Activated naive CD4-positive, alpha-beta T cell treated with anti-CD3 and anti-CD28 coated beads for 36 hours (primary cell): ENCODE data around the gene IGF1R. TPM values are rescaled to one million over a fixed set of nuclear protein-coding genes. Genes with fewer than 3 reads are reported as not detected.
A peak's percentile ranks its signal among the peaks of the same experiment; 100 is the strongest.

ENCODE experiments used
- CTCF ChIA-PET: fragments of 350-600 bp; sonication (Branson Sonifier 250); formaldehyde crosslinking; loops from one replicate; lab custom pipeline; 2021; ENCODE audit warnings: antibody characterized with exemption; lab: Charles Lee
- DNase-seq: peaks from one replicate; pipeline ENCODE4 v3.0.0-alpha.2; 2020
- H3K27ac Mint-ChIP-seq: one replicate; pipeline ENCODE4 v1.8.0; 2021; ENCODE audit warnings: mild to moderate bottlenecking, mixed read lengths
- H3K27me3 Mint-ChIP-seq: one replicate; pipeline ENCODE4 v1.8.0; 2021; ENCODE audit warnings: low read depth, mixed read lengths
- H3K36me3 Mint-ChIP-seq: one replicate; pipeline ENCODE4 v1.8.0; 2021; ENCODE audit warnings: low read depth, mixed read lengths
- H3K4me1 Mint-ChIP-seq: one replicate; pipeline ENCODE4 v1.8.0; 2021; ENCODE audit warnings: low read depth, mixed read lengths
- H3K4me3 Mint-ChIP-seq: one replicate; pipeline ENCODE4 v1.8.0; 2021; ENCODE audit warnings: mild to moderate bottlenecking, moderate library complexity, mixed read lengths
- H3K9me3 Mint-ChIP-seq: one replicate; pipeline ENCODE4 v1.8.0; 2021; ENCODE audit warnings: mixed read lengths
- intact Hi-C: fragments of 100-400 bp; cut with micrococcal nuclease; formaldehyde crosslinking; loops from one replicate; pipeline ENCODE4 v1.15.1; 2023
- total RNA-seq, 2 experiments: library from RNA; stranded (reverse); gene quantifications; one replicate each; pipeline ENCODE4 v1.2.3, GENCODE V29; 2021

Gene IGF1R
- total RNA-seq, 2 experiments from 2014 or later = 25.6 to 26.6 TPM

GRCh38 chr15:98700519-98700918 is 52.2 kb downstream of the IGF1R start:
- peak; percentile 24 for DNase-seq
- Mint-ChIP-seq H3K4me3 (no peak overlapping the region), H3K27ac (no peak overlapping the region), H3K36me3 (no peaks in the 10 kb centered on the region), H3K4me1 (peaks cover 62% of the 10 kb centered on the region), H3K9me3 (no peaks in the 10 kb centered on the region), H3K27me3 (no peaks in the 10 kb centered on the region)
- intact Hi-C loops = no loop called here
- CTCF ChIA-PET = no interaction called here

- Mint-ChIP-seq H3K4me3 (no peak overlapping the region), H3K4me1 (peaks cover 48% of the 10 kb centered on the region), H3K9me3 (no peaks in the 10 kb centered on the region), H3K27me3 (no peaks in the 10 kb centered on the region), H3K27ac (no peak overlapping the region), H3K36me3 (peaks cover 8% of the 10 kb centered on the region)
- CTCF ChIA-PET = interaction anchor here (1.2 kb wide), 1 partner anchor 9 kb away, joined by 3 read pairs; no protein-coding TSS in a partner anchor
- DNase-seq = no peak
- intact Hi-C loops = no loop called here
Measured at GRCh38 chr15:98703126-98703685, 54.9 kb downstream of the IGF1R start.

- CTCF ChIA-PET = interaction anchor here (1.6 kb wide), 1 partner anchor 45 kb away, joined by 5 read pairs; no protein-coding TSS in a partner anchor
- H3K27me3 Mint-ChIP-seq = no peaks in the 10 kb centered on the region
- no peak for DNase-seq
- H3K4me3 Mint-ChIP-seq = no peak overlapping the region
- peaks cover 39% of the 10 kb centered on the region for H3K4me1 Mint-ChIP-seq
- H3K36me3 Mint-ChIP-seq = peaks cover 16% of the 10 kb centered on the region
- H3K27ac Mint-ChIP-seq = no peak overlapping the region
- H3K9me3 Mint-ChIP-seq = no peaks in the 10 kb centered on the region
- intact Hi-C loops = no loop called here
Measured at GRCh38 chr15:98705070-98705469, 56.7 kb downstream of the IGF1R start.

- no peaks in the 10 kb centered on the region for H3K27me3 Mint-ChIP-seq
- peaks cover 30% of the 10 kb centered on the region for H3K4me1 Mint-ChIP-seq
- intact Hi-C loops = no loop called here
- CTCF ChIA-PET = interaction anchor here (0.6 kb wide), 1 partner anchor 602 kb away, joined by 4 read pairs; no protein-coding TSS in a partner anchor
- no peak overlapping the region for H3K27ac Mint-ChIP-seq
- peaks cover 5% of the 10 kb centered on the region for H3K9me3 Mint-ChIP-seq
- peaks cover 23% of the 10 kb centered on the region for H3K36me3 Mint-ChIP-seq
- no peak for DNase-seq
- no peak overlapping the region for H3K4me3 Mint-ChIP-seq
Measured at GRCh38 chr15:98706387-98706786, 58.0 kb downstream of the IGF1R start.

DNA sequence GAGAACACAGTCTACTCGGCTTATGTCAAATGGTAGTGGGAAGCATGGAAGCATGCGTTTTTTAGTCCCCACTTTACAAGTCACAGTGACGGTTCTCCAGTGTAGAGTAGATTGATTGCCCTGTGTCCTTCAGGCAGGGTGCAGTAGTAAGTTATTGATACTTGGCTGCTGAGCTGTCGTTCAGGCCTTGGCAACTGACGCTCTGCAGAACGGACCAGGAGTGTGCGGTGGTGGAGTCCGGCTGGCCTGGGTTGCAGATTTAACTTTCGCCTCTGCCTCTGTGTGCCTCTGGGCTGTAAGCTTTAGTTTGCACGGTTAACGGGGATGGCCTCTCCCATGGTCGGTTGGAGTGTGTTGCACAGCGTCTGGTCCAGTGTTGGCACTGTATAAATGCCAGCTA is 58.6 kb downstream of the IGF1R start:
- Mint-ChIP-seq H3K27ac (no peak overlapping the region), H3K4me3 (no peak overlapping the region), H3K4me1 (peaks cover 31% of the 10 kb centered on the region), H3K9me3 (peaks cover 8% of the 10 kb centered on the region), H3K36me3 (peaks cover 29% of the 10 kb centered on the region), H3K27me3 (no peaks in the 10 kb centered on the region)
- DNase-seq = no peak
- CTCF ChIA-PET = no interaction called here
- intact Hi-C loops = no loop called here

DNA sequence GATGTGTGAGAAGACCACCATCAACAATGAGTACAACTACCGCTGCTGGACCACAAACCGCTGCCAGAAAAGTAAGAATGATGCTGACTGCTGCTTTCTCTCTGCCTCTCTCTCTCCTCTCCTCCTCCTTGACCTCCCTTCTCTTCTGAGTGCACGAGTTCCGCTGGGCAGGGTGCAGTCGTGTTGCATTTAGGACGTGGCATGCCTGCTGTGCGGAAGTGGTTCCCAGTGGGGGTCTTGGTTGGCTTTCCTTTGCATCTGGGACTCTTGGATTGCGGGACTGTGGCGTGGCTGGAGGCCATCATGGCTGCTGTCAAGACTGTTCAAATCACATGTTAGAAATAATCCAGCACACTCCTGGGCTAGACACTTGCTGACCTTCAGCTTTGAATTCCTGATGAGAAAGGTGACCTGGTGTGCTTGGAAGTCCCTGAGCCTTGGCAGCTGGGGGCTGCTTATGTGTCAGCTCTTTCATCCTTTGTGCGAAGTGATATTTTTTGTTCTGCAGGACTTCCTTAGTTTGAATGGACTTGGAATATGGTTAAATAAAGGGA is 59.8 kb downstream of the IGF1R start:
- Mint-ChIP-seq H3K4me3 (no peak overlapping the region), H3K9me3 (peaks cover 12% of the 10 kb centered on the region), H3K4me1 (peaks cover 34% of the 10 kb centered on the region), H3K27ac (no peak overlapping the region), H3K36me3 (peaks cover 37% of the 10 kb centered on the region), H3K27me3 (no peaks in the 10 kb centered on the region)
- DNase-seq = no peak
- CTCF ChIA-PET = no interaction called here
- intact Hi-C loops = no loop called here

GRCh38 chr15:98711810-98712209 is 63.5 kb downstream of the IGF1R start:
- intact Hi-C loops = loop anchor here (2.0 kb wide), 1 partner anchor 43 kb away; no protein-coding TSS in a partner anchor
- Mint-ChIP-seq H3K27me3 (no peaks in the 10 kb centered on the region), H3K9me3 (peaks cover 12% of the 10 kb centered on the region), H3K27ac (peak overlapping the region; percentile 32), H3K36me3 (peaks cover 38% of the 10 kb centered on the region), H3K4me3 (no peak overlapping the region), H3K4me1 (peaks cover 63% of the 10 kb centered on the region)
- no peak for DNase-seq
- CTCF ChIA-PET = no interaction called here

DNA sequence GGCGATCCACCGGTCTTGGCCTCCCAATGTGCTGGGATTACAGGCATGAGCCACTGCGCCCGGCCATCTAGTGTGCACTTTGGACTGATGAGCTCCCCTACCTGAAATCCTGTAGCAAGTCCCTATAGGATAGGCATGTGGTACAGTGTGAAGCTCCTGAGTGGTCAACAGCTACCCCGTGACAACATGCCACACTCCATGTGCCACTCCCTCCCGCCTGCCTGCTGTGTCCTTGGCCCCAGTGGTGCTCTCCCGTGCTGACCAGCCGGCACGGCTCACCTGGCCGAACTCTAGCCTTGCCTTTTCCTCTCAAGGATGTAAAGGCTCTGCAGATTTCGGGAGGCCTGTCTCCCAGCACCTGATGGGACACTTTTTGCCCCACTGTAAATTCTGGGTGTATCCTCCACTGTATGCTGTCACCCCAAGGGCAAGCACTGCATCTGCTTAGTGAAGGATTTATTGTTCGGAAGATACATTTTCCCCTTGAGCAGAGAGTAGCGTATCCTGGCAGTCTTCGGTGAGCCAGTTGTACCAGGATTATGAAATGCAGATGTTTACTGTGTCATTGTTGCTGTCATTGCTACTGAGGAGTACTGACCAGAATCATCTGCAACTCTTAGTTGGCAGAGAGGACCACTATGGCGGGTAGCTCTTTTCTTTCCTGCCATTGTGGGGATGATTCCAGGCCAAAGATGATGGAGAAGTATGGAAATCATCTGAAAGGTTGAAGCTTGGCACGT is 64.7 kb downstream of the IGF1R start:
- Mint-ChIP-seq H3K36me3 (peaks cover 32% of the 10 kb centered on the region), H3K4me1 (peaks cover 61% of the 10 kb centered on the region), H3K27ac (peak overlapping the region; percentile 57), H3K4me3 (no peak overlapping the region), H3K9me3 (peaks cover 12% of the 10 kb centered on the region), H3K27me3 (no peaks in the 10 kb centered on the region)
- CTCF ChIA-PET = interaction anchor here (0.6 to 0.8 kb wide), 2 partner anchors 10 to 37 kb away, joined by 3 read pairs; no protein-coding TSS in a partner anchor
- DNase-seq = no peak
- intact Hi-C loops = loop anchor here (2.0 kb wide), 1 partner anchor 44 kb away; no protein-coding TSS in a partner anchor

- H3K27me3 Mint-ChIP-seq = no peaks in the 10 kb centered on the region
Measured at GRCh38 chr15:98713585-98714001, 65.3 kb downstream of the IGF1R start.

GRCh38 chr15:98714922-98715321 is 66.6 kb downstream of the IGF1R start:
- Mint-ChIP-seq H3K9me3 (peaks cover 12% of the 10 kb centered on the region), H3K27ac (no peak overlapping the region), H3K4me1 (peaks cover 68% of the 10 kb centered on the region), H3K27me3 (no peaks in the 10 kb centered on the region), H3K4me3 (no peak overlapping the region), H3K36me3 (peaks cover 23% of the 10 kb centered on the region)
- intact Hi-C loops = no loop called here
- CTCF ChIA-PET = interaction anchor here (0.7 to 1.6 kb wide), 3 partner anchors 49 to 201 kb away, joined by 3 to 5 read pairs (median 4); no protein-coding TSS in a partner anchor
- DNase-seq = no peak

More at GRCh38 chr15:98713585-98714001, 65.3 kb downstream of the IGF1R start:
- Mint-ChIP-seq H3K27ac (peak overlapping the region; percentile 57), H3K9me3 (peaks cover 12% of the 10 kb centered on the region), H3K36me3 (peaks cover 26% of the 10 kb centered on the region), H3K4me1 (peaks cover 61% of the 10 kb centered on the region), H3K4me3 (no peak overlapping the region)
- CTCF ChIA-PET = interaction anchor here (1.6 kb wide), 1 partner anchor 54 kb away, joined by 4 read pairs; no protein-coding TSS in a partner anchor
- DNase-seq = peak; percentile 43
- intact Hi-C loops = loop anchor here (2.0 kb wide), 1 partner anchor 45 kb away; no protein-coding TSS in a partner anchor

- H3K27me3 Mint-ChIP-seq = no peaks in the 10 kb centered on the region
- DNase-seq = no peak
- peaks cover 73% of the 10 kb centered on the region for H3K4me1 Mint-ChIP-seq
- H3K27ac Mint-ChIP-seq = no peak overlapping the region
- intact Hi-C loops = no loop called here
- peaks cover 20% of the 10 kb centered on the region for H3K36me3 Mint-ChIP-seq
- no peak overlapping the region for H3K4me3 Mint-ChIP-seq
- H3K9me3 Mint-ChIP-seq = peaks cover 12% of the 10 kb centered on the region
- CTCF ChIA-PET = interaction anchor here (0.5 to 1.6 kb wide), 2 partner anchors 25 to 56 kb away, joined by 4 to 5 read pairs; no protein-coding TSS in a partner anchor
Measured at GRCh38 chr15:98715401-98715800, 67.1 kb downstream of the IGF1R start.

GRCh38 chr15:98715890-98716443 is 67.6 kb downstream of the IGF1R start:
- Mint-ChIP-seq H3K27ac (no peak overlapping the region), H3K9me3 (peaks cover 11% of the 10 kb centered on the region), H3K4me1 (peaks cover 79% of the 10 kb centered on the region), H3K36me3 (peaks cover 18% of the 10 kb centered on the region), H3K4me3 (peak overlapping the region; percentile 1), H3K27me3 (no peaks in the 10 kb centered on the region)
- CTCF ChIA-PET = interaction anchor here (0.5 to 0.6 kb wide), 2 partner anchors 25 to 291 kb away, joined by 3 to 5 read pairs; no protein-coding TSS in a partner anchor
- intact Hi-C loops = loop anchor here (1.0 to 2.0 kb wide), 2 partner anchors 47 to 65 kb away; no protein-coding TSS in a partner anchor
- peak; percentile 31 for DNase-seq
